HG02943 (cell line): ENCODE data around the gene DACH1.

Source experiments
- ATAC-seq: cut with Tn5 transposase; IDR thresholded peaks from one replicate; pipeline ENCODE4 v1.9.1; 2021; ENCODE audit warnings: mild to moderate bottlenecking, low read depth, moderate library complexity; ENCODE audit not compliant: unreplicated experiment

DACH1 gene

DNA sequence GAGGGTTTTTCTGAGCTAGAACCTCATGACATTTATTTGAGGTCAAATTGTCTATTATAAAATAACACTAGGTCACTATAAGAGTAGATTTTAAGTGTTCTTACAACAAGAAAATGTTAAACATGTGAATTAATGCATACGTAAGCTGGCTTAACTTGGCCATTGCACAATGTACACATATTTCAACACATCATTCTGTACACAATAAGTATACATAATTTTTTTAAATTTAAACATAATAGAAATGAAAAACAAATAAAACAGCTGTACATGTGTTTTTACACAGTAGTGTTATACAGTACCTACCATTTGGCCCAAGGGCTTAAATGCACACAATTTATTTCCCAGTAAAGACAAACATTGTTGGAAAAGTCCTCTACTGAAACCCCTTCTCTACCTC is 269.9 kb downstream of the DACH1 start:
- no peak for ATAC-seq

DNA sequence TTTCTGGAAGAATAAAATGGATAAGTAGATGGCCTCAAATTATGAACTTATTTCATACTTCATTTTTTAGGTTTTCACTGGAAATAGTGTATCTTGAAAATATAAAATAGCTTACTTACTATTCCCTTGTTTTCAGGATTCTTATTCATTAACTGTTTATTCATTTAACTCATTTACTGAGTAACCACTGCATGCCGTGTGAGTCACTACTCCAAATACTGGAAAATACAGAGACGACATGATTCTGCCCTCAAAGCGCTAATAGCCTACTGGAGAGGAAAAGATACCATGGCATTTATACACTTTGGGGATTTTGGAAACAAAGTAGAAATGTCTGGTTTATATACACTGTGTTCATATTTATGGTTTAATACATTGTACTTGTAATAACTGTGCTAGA is 270.9 kb downstream of the DACH1 start:
- ATAC-seq = no peak

DNA sequence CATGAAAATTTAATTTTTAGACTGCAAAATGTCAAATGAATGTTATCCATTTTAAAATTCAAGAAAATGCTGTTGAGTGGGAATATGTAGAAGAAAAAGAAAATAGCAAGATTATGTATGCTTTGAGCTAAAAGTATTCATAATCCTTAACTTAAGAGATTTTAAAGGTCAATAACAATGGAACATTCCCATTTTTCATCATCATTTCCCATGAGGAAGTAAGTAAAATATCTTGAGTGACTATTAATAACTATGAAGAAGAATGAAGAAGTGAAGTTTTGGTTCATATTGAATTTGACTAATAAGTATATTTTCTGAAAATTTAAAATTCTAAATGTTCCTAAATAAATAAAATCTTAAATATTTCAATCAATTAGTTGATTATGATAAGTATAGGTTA is 273.4 kb downstream of the DACH1 start:
- ATAC-seq = no peak

DNA sequence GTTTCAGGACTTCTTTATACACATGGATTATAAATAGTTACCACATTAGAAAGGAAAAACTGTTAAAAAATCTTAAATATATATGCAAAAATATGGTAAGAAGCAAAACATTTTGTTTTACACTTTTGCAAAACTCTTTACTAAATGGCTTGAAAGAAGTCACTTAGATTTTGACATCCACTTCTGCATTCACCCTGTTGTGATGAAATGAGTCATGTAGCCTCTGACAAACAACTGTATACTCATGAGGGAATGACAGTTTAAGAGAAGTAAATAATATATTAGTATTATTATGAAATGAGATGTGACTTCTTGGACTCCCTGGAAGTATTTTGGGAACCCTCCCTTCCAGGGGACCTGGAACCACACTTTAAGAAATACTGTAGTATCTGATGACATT is 275.6 kb downstream of the DACH1 start:
- no peak for ATAC-seq

DNA sequence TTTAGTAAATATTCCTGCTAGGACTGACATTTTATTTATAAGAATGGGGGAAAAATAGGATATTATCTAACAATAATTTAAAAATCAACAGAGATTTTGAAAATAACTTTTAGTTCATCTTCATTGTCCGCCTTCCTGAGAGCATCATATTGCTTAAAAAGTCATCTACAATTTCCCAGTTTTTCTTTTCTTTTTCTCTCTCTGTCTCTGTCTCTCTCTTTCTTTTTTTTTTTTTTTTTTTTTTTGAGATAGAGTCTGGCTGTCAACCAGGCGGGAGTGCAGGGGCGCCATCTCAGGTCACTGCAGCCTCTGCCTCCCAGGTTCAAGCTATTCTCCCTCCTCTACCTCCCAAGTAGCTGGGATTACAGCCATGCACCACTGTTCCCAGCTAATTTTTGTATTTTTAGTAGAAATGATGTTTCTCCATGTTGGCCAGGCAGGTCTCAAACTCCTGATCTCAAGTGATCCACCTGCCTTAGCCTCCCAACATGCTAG is 276.3 kb downstream of the DACH1 start:
- no peak for ATAC-seq

DNA sequence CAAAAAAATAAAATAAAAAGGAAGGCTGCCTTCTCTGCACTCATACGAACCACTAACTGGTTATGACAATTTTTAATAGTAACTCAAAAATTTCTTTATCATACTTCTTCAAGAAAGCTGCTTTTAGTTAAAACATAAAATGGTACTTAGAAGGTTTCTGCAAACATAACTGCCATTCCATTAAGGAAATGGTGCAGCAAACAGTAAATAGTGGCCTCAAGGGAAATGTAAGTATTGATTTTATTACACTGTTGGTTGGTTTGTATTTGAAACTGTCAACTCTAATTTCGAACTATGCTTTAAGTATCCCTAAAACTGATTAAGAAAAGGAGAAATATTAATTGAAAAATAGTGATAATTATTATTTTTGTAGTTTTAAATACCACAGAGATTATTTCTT is 278.0 kb downstream of the DACH1 start:
- no peak for ATAC-seq

DNA sequence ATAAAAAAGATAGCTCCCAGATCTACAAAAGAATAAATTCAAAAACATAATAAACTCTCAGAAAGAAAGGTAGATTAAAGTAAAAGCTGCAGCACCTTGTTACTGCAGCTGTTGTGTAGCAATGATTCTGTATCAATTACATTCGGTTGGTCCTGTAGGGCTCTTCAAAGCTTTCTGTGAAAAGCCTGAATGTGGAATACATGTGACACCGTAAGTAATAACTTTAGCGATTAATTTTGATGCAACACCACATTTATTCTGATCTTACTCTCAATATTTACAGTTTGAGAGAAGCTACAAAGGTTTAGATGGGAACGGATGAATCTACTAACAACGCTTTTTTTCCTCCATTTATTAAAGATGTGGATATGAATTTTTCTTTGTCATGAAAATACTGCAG is 279.2 kb downstream of the DACH1 start:
- no peak for ATAC-seq

DNA sequence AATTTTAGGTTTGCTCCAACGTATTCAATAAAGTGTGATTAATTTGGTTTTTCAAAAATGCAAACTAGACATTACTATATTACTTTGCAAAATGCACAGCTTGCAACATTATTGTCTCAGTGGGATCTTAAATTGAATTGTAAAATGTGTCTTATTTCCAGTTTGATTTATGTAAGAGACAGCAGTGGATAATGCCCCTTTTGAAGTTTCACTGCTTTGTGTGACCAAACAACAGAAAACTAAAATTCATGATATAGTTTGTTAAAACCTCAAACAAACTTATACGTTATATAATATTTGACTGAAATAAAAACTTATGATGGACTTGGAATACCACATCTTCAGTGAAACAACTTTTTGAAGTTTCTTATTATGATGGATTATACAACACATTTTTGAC is 279.8 kb downstream of the DACH1 start:
- no peak for ATAC-seq

DNA sequence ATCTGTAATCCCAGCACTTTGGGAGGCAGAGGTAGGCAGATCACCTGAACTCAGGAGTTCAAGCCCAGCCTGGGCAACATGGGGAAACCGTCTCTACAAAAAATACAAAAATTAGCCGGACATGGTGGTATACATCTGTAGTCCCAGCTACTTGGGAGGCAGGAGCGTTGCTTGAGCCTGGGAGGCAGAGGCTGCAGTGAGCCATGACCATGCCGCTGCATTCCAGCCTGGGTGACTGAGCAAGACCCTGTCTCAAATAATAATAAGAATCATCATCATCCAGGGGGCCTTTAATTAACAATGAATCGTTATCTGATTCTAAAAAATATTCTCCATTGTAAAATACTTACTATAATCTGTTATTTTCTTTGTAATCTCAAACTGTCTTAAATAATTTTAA is 283.4 kb downstream of the DACH1 start:
- no peak for ATAC-seq

DNA sequence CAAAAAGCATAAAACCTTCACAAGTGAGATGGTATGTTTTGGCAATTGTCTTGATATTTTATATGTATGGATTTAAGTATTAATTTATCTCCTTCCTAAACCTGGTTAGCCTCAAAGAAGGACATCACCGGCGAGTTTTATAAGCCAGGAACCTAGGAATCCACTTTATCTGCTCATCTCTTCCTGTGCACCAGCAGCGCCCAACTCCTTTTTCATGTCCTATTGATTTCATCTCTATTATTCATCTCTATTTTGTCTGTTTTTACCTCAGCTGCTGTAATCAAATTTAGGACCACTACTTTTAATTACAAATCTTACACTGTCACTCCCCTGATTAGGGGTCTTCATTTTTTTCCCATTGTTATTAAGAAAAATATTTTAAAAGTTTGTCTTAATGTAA is 286.4 kb downstream of the DACH1 start:
- ATAC-seq = no peak

DNA sequence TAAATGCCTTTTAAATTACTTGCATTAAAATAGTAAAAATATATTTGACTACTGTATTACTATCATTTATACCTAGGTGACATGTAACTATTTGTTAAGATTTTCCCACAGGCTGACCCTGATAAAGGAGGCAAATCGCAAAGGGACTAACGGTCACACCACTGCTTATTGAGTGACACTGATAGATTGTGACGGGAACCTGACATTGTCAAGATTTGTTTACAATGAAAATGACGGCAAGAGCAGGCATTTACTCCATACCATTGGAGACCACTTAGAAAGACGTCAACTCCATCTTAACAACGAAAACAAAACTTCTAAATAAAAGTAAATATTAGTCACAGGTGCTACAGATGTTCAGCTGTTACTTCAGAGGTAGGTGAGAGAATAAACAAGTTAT is 289.0 kb downstream of the DACH1 start:
- ATAC-seq = no peak

DNA sequence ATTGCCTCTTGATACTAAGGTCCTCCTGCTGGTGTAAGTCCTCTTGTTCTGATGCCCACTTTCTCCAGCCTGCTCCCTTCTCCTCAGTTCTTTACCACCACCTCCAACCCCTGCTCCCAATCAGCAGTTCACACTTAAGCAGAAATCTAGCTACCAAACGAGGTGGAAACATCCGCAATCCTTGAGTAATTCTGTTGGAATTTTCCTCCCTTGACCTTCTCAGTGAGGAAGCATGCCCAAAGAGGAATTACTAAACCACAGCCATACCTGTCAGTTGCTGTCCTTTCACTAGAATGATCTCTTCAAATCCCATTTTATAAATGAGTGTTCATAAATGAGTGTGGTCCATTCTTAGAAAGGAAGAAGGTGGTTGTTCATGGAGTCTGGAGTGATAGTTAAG is 289.9 kb downstream of the DACH1 start:
- ATAC-seq = no peak

DNA sequence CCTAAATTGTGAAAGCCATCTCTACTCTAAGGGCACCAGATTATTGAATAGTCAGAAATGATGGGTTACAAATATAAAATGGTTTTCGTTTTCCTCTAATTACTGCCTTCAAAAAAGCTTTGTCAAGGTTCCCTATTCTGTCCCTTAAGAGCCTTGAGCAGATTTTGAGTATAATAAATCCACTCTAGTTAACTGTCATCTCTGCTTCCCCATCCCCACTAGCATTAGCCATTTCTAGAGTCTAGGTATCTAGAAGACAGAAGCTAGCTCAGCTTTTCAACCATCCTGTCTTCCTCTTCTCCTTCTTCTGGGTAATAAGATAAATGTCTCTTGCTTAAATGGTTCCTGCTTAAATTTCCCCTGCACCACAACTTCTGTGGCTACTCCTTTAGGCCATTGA is 290.4 kb downstream of the DACH1 start:
- ATAC-seq = no peak

DNA sequence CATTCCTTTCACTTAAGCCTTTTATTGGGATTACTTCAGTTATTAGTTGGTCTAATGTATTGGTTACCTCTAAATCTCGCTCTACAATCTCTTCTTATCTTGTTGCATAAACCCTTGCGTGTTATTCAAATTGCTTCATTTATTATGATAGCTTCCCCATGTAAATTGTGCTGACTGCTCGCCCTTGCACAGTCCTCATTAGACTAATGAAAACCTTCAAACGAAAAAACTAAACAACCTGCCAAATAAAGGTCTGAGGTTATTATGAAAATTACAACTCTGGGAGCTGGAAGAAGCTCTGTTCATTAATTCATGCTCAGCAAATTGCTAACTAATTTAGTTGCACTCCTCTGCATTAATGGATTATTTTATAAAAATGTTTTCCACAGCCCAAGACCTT is 320.1 kb downstream of the DACH1 start:
- no peak for ATAC-seq

DNA sequence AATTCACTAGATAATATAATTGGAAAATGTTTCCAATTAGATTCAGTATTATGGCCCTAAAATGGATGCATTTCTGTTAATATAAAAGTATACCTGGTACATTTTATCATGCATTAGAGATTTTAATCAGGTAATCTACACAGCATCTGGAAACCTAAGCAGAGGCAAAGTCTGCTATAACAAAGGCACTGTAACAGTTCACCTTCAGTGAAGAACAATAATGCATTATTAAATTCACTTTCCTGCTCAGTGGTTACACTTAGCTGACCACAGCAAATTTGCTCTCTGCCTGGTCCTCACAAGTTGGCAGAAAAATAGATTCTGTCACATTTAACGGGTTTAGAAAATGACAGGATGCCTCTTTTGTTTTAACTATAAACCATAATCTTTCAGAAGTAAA is 326.9 kb downstream of the DACH1 start:
- ATAC-seq = no peak

DNA sequence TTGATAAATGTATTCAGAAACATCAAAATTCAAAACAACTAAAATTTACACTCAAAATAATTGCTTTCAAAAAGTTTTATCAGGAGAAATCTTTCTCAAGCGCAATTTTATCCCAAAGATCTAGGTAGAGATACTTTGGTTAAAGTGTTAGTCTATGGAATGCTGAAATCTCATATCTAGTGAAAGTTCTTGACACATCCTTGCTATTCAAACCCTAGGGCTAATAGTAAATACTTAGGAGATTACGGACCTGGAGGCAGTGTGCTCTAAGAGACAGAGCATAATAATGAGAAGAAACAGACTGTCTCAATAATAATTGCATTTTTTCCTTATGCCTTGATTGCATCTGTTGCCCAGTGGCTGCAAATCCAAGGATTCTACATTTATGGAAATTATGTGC is 330.8 kb downstream of the DACH1 start:
- ATAC-seq = no peak

DNA sequence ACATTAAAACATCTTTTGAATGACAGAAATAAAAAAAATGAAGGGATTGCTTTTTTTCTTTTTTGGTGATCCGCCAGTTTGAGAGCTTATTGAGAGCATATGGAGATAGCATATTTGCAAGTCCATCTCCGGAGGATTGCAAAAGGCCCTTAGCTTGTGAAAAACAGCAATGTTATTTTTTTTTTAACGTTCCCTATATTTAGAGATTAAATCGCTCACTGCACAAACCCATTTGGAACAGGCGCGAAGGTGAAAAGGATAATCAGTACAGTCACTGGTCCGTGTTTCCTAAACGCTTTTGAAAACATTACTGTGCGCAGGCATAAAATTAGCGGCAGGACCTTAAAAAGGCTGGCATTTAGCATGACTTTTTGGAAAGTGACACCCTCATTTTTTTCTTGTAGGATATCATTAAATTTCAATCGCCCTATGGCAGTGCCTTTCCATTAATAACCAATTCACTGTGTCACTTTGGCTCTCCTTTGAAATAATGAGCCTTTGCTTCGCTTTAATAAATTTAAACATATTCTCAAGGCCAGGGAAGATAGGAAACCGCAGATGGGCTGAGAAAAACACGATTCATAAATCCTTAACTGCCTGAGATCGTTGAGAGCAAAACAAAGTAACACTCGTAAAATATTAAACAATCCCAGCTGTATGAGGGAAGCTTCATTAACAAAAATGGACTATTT is 342.2 kb downstream of the DACH1 start:
- ATAC-seq = no peak

DNA sequence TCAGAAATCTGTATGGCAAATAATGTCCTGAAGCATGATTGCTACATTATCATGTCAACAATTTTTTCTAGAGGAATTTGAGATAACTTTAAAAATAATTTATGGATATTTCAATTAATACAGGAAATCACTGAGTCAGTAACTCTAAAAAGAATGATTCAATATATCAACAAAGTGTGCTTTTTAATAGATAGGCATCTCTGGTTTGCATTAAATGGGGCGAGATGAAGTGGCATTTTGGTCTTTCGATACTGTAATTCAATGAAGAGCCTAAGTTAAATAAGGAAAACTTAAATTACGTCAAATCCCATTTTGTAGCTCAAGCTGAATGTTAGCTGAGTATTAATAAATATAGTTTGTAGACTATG is 342.8 kb downstream of the DACH1 start:
- ATAC-seq = no peak

DNA sequence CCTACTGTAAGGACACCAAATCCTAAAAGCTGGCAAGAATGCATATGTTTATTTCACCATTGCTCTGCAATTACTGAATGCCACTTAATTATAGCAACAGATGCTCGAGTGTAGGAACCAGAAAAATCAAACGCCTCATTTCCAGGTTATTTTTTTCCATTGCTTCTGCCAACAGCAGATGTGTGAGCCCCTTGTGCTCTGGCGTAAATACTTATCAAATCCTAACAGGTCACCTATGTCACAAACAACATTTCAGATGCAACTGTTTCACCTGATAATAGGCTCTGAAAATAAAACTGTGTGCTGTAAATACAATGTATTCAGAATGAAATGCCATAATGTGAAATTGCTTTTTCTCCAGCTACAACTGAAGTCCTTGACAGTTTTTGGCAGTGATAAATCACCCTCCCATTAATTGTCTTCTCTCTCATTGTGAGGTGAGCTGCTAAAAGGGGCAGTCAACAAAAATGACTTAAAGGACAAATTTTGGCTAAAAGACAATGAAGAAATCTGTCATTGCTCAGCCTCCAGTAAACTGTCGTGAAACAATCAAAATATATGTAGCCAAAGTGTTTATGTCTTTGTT is 344.0 kb downstream of the DACH1 start:
- ATAC-seq = no peak

DNA sequence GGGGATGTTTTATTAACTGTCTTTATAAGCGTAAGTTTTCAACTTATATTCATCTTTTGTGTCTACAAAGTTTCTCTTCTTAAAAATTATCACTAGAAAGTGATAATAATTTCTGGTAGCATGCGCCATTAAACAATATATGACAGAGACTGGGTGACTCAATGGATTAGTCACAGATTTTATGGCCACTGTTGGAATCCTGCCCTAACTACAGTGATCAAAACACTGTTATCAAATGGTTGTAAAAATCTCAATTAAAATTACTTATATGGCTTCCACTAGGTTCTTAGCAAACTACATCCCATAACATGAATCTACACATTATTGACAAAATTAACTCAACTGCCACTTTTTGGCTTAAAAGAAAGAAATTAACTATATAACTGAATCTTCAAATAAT is 350.0 kb downstream of the DACH1 start:
- ATAC-seq = no peak

DNA sequence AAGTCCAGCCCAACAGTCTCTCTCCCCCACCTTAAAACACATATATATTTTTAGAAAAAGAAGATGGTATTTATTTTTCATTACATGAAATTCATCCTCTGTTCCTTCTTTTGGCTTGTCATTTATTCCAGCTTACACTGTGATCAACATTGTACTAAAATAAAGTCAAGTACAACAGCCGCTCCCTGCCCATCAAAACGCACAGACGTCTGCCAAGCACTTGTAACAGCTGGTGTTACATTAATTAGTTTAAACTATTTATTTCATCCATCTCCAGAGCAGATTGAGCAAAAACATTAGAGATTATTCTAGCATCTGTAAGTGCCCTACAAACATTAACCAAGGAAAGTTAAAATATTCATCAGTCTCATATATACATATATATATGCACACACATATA is 350.5 kb downstream of the DACH1 start:
- no peak for ATAC-seq

DNA sequence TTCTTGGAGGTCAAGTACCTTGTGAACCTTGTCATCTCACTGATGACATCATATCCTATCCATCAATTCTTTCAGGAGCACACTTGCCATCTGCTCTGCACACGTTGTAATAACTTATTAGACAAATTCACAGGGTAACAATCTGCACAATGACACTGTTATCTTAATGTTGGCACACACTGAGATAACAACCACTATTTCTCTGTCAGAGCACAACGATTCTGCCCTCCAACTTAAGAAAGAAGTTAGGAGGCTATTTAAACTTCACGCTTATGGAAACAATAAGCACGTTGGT is 351.3 kb downstream of the DACH1 start:
- ATAC-seq = no peak
